GM12878 (cell line): Measurements from ENCODE around the gene INPP4B. TPM values are rescaled to one million over a fixed set of nuclear protein-coding genes. Genes with fewer than 3 reads are reported as not detected.

Experiments used
- ATAC-seq: fragments of 200-7000 bp; cut with Tn5 transposase; 3 replicates; pipeline ENCODE4 v1.9.1; 2020; ENCODE audit warnings: mild to moderate bottlenecking, moderate library complexity
- BruUV-seq: library from RNA; stranded (reverse); fragments of 400-500 nt; replicated peaks from 2 replicates; lab custom pipeline; 2021; lab: Mats Ljungman, UMichigan
- CTCF ChIA-PET: fragments of 300-600 bp; sonication (Branson Sonifier 250); formaldehyde crosslinking; extraction: SDS; loops from one replicate; lab custom pipeline; 2021; ENCODE audit warnings: inconsistent platforms; lab: Yijun Ruan, JAX
- POLR2A ChIA-PET: fragments of 350-600 bp; formaldehyde crosslinking; extraction: SDS; loops from one replicate; lab custom pipeline; 2021; ENCODE audit warnings: inconsistent platforms; lab: Charles Lee
- RAD21 ChIA-PET: fragments of 300-600 bp; sonication (Branson Sonifier 250); formaldehyde crosslinking; loops from one replicate; lab custom pipeline; 2023; ENCODE audit warnings: antibody characterized with exemption; ENCODE audit not compliant: unreplicated experiment; lab: Charles Lee
- SMC1A ChIA-PET: fragments of 300-600 bp; sonication (Branson Sonifier 250); formaldehyde crosslinking; loops from one replicate; lab custom pipeline; 2023; ENCODE audit not compliant: unreplicated experiment, uncharacterized antibody; lab: Charles Lee
- DNase-seq: peaks from one replicate; pipeline ENCODE4 v3.0.0-alpha.2; 2011; ENCODE audit warnings: low read depth, low spot score
- FAIRE-seq: peaks from 3 replicates; lab custom pipeline; 2011; peaks lifted over from hg19 to GRCh38; lab: Jason Lieb, UNC
- H2AFZ ChIP-seq: 2 replicates; pipeline ENCODE4 v1.6.0; 2011; ENCODE audit warnings: low read depth, low read length, control low read depth; ENCODE audit not compliant: control insufficient read depth
- H3K27ac ChIP-seq: 2 replicates; pipeline ENCODE4 v1.5.1; 2011; ENCODE audit warnings: control low read depth; ENCODE audit not compliant: control insufficient read depth, insufficient read depth
- H3K27me3 ChIP-seq, 2 experiments: replicated peaks in 1 of 2; 2 replicates each; pipeline versions ENCODE4 v1.6.0 to v1.6.1; 2011; ENCODE audit warnings: low read length in 1 of 2; ENCODE audit not compliant: control insufficient read depth in 2 of 2, insufficient read depth in 2 of 2
- H3K36me3 ChIP-seq, 2 experiments: 2 replicates each; pipeline ENCODE4 v1.5.1; 2011; ENCODE audit warnings: low read length in 1 of 2; ENCODE audit not compliant: control insufficient read depth in 2 of 2, insufficient read depth in 2 of 2
- H3K4me1 ChIP-seq: 2 replicates; pipeline ENCODE4 v1.6.1; 2011; ENCODE audit warnings: mild to moderate bottlenecking, low read length, moderate library complexity, mixed read lengths; ENCODE audit not compliant: control insufficient read depth, insufficient read depth
- H3K4me2 ChIP-seq: 2 replicates; pipeline ENCODE4 v1.6.0; 2011; ENCODE audit warnings: control low read depth; ENCODE audit not compliant: control insufficient read depth, insufficient read depth
- H3K4me3 ChIP-seq: fragments of 200-600 bp; sonication (generic); 2 replicates; pipeline ENCODE4 v1.5.1; 2016
- H3K79me2 ChIP-seq: 2 replicates; pipeline ENCODE4 v1.6.0; 2011; ENCODE audit warnings: low read length; ENCODE audit not compliant: control insufficient read depth, insufficient read depth
- H3K9ac ChIP-seq: 2 replicates; pipeline ENCODE4 v1.8.0; 2011; ENCODE audit warnings: low read length, control low read depth, mixed read lengths; ENCODE audit not compliant: control insufficient read depth, insufficient read depth
- H3K9me3 ChIP-seq: replicated peaks from 3 replicates; pipeline ENCODE4 v1.5.1; 2011; ENCODE audit warnings: mild to moderate bottlenecking, low read length; ENCODE audit not compliant: control insufficient read depth, insufficient read depth
- H4K20me1 ChIP-seq: 2 replicates; pipeline ENCODE4 v1.6.0; 2011; ENCODE audit not compliant: control insufficient read depth, insufficient read depth
- ATF7 ChIP-seq: fragments of 450-650 bp; IDR thresholded peaks from 2 replicates; pipeline ENCODE4 v1.6.1; 2016; ENCODE audit warnings: low read depth, mild to moderate bottlenecking
- E4F1 ChIP-seq: fragments of 450-650 bp; IDR thresholded peaks from 2 replicates; pipeline ENCODE4 v1.6.1; 2018; ENCODE audit warnings: borderline replicate concordance, mild to moderate bottlenecking; ENCODE audit not compliant: partially characterized antibody
- EED ChIP-seq: sonication (generic); IDR thresholded peaks from 2 replicates; pipeline ENCODE4 v1.6.1; 2016; ENCODE audit warnings: antibody characterized with exemption, low read depth
- HDAC2 ChIP-seq: fragments of 200-600 bp; sonication (generic); IDR thresholded peaks from 2 replicates; pipeline ENCODE4 v1.6.1; 2017
- IKZF1 ChIP-seq: fragments of 450-650 bp; conservative IDR thresholded peaks from 2 replicates; pipeline ENCODE4 v1.6.1; 2017; ENCODE audit warnings: antibody characterized with exemption, mild to moderate bottlenecking
- NBN ChIP-seq: fragments of 450-650 bp; IDR thresholded peaks from 2 replicates; pipeline ENCODE4 v1.6.1; 2016
- PAX5 ChIP-seq: IDR thresholded peaks from 2 replicates; pipeline ENCODE4 v1.6.1; 2011; ENCODE audit warnings: low read depth, low read length, borderline replicate concordance
- PML ChIP-seq: IDR thresholded peaks from 2 replicates; pipeline ENCODE4 v1.6.1; 2012; ENCODE audit warnings: low read length, inconsistent platforms
- POLR2A ChIP-seq: IDR thresholded peaks from 2 replicates; pipeline ENCODE4 v1.6.1; 2011; ENCODE audit warnings: low read depth, mild to moderate bottlenecking, low read length
- POLR2AphosphoS2 ChIP-seq: IDR thresholded peaks from 2 replicates; pipeline ENCODE4 v1.6.1; 2011; ENCODE audit warnings: low read depth, mild to moderate bottlenecking, low read length, improper control_type of control experiment, moderate library complexity
- RCOR1 ChIP-seq: conservative IDR thresholded peaks from 2 replicates; pipeline ENCODE4 v1.6.1; 2012; ENCODE audit warnings: low read depth, low read length, improper control_type of control experiment
- SKIL ChIP-seq: fragments of 450-650 bp; IDR thresholded peaks from 2 replicates; pipeline ENCODE4 v1.6.1; 2017; ENCODE audit warnings: mild to moderate bottlenecking, low read depth, inconsistent platforms; ENCODE audit not compliant: poor library complexity, severe bottlenecking
- WGBS: methylation state at CpG from one replicate; pipeline ENCODE4 v1.1.6; 2016; ENCODE audit warnings: low lambda C conversion rate; ENCODE audit not compliant: insufficient replicate concordance, insufficient coverage; ENCODE audit errors: missing lambda C conversion rate; 5-methylcytosine and 5-hydroxymethylcytosine counted together
- in situ Hi-C: fragments of 300-500 bp; cut with MboI; formaldehyde crosslinking; loops from 9 replicates; pipeline ENCODE4 v1.14.3; 2018; ENCODE audit warnings: mixed read lengths
- intact Hi-C: fragments of 100-400 bp; cut with micrococcal nuclease; formaldehyde crosslinking; loops from one replicate; pipeline ENCODE4 v1.14.2; 2022; ENCODE audit not compliant: unreplicated experiment
- polyA plus RNA-seq, 11 experiments: library from polyadenylated mRNA; depleted of rRNA in 4 of 11; unstranded in 6 of 11; stranded (reverse) in 5 of 11; fragments of >200 nt; fragmentation: Nextera tagmentation in 4 of 11; fragmentation: Illumina TruSeq in 1 of 11; extraction: Ambion mirVana in 4 of 11; extraction: Trizol in 1 of 11; gene quantifications; 1 replicate in 1 of 11; 2 replicates in 10 of 11; pipeline versions ENCODE4 v1.2.1 to v1.2.3, GENCODE V29; 2011 to 2016; ENCODE audit warnings: inconsistent platforms in 2 of 11, missing spikeins in 2 of 11, low read depth in 1 of 11
- total RNA-seq, 4 experiments: library from RNA; depleted of rRNA in 3 of 4; stranded (reverse); fragments of >200 nt in 3 of 4; fragmentation: Illumina TruSeq in 1 of 4; extraction: Trizol in 1 of 4; gene quantifications; 2 replicates each; pipeline versions ENCODE4 v1.2.1 to v1.2.3, GENCODE V29; 2013 to 2021

Gene INPP4B
- total and polyA plus RNA-seq, 10 of the 15 experiments (the other 5 are each of a cell fraction or from before 2014, with no cell fraction given): 0.53 to 11.2 (median 0.95) TPM

- RAD21 ChIA-PET: no interaction called here
- POLR2A ChIA-PET: no interaction called here
- in situ Hi-C loops: no loop called here
- intact Hi-C loops: no loop called here
- DNase-seq (no peak), ATAC-seq (no peak), FAIRE-seq (no peak)
- Histone ChIP-seq H3K27ac (no peak overlapping the region), H4K20me1 (no peaks in the 10 kb centered on the region), H3K9ac (no peak overlapping the region), H3K4me3 (no peak overlapping the region), H2AFZ (no peak overlapping the region; the same call in 1 of the 2 replicates), H3K4me1 (no peaks in the 10 kb centered on the region), H3K27me3 (no peaks in the 10 kb centered on the region), H3K9me3 (no peaks in the 10 kb centered on the region), H3K79me2 (no peaks in the 10 kb centered on the region), H3K36me3 (no peaks in the 10 kb centered on the region), H3K4me2 (no peak overlapping the region)
- 58% methylated on average over 4 of the region's 4 CpGs for WGBS
- BruUV-seq: no TSS peak
- CTCF ChIA-PET: no interaction called here
- TF ChIP-seq SKIL (no peak), IKZF1 (no peak), HDAC2 (no peak), RCOR1 (no peak), POLR2AphosphoS2 (no peak), E4F1 (no peak), PML (no peak), ATF7 (no peak), NBN (no peak), PAX5 (no peak), POLR2A (no peak), EED (no peak)
- SMC1A ChIA-PET: no interaction called here
These were observed 742.1 kb downstream of the INPP4B start for GRCh38 chr4:142104041-142104440.
